PC-3 (cell line): ENCODE data around the gene HAO2. TPM values are rescaled to one million over a fixed set of nuclear protein-coding genes. Genes with fewer than 3 reads are reported as not detected.

Experiments
- ATAC-seq: fragments of 200-7000 bp; cut with Tn5 transposase; 2 replicates; pipeline ENCODE4 v1.9.1; 2020; ENCODE audit warnings: mild to moderate bottlenecking, moderate library complexity
- BruUV-seq: library from RNA; stranded (reverse); fragments of 400-500 nt; replicated peaks from 2 replicates; lab custom pipeline; 2021; lab: Mats Ljungman, UMichigan
- CTCF ChIA-PET: fragments of 300-600 bp; sonication (Branson Sonifier 250); formaldehyde crosslinking; loops from one replicate; lab custom pipeline; 2022; ENCODE audit warnings: antibody characterized with exemption; lab: Charles Lee
- POLR2A ChIA-PET: fragments of 300-600 bp; sonication (Branson Sonifier 250); formaldehyde crosslinking; loops from one replicate; lab custom pipeline; 2022; ENCODE audit warnings: antibody characterized with exemption; ENCODE audit not compliant: unreplicated experiment; lab: Charles Lee
- DNase-seq: peaks from one replicate; pipeline ENCODE4 v3.0.0-alpha.2; 2015
- H2AFZ ChIP-seq: fragments of 300-600 bp; sonication (generic); 2 replicates; pipeline ENCODE4 v1.6.0; 2016; ENCODE audit warnings: antibody characterized with exemption, low read length
- H3F3A ChIP-seq: fragments of 300-600 bp; sonication (generic); one replicate; pipeline ENCODE4 v1.6.0; 2017; ENCODE audit warnings: antibody characterized with exemption, low read length, control low read depth, mild to moderate bottlenecking; ENCODE audit not compliant: unreplicated experiment
- H3K27ac ChIP-seq: fragments of 300-600 bp; sonication (generic); 2 replicates; pipeline ENCODE4 v1.5.1; 2016; ENCODE audit warnings: mild to moderate bottlenecking, low read length
- H3K27me3 ChIP-seq: fragments of 300-600 bp; sonication (generic); 2 replicates; pipeline ENCODE4 v1.6.1; 2016; ENCODE audit warnings: low read length, mixed read lengths
- H3K36me3 ChIP-seq: fragments of 300-600 bp; sonication (generic); 2 replicates; pipeline ENCODE4 v1.6.1; 2016; ENCODE audit warnings: low read depth, mixed run types, low read length, mixed read lengths
- H3K4me1 ChIP-seq: fragments of 300-600 bp; sonication (generic); 2 replicates; pipeline ENCODE4 v1.5.1; 2016; ENCODE audit warnings: low read length; ENCODE audit not compliant: insufficient read depth
- H3K4me2 ChIP-seq: fragments of 300-600 bp; sonication (generic); 2 replicates; pipeline ENCODE4 v1.6.0; 2016; ENCODE audit warnings: low read length
- H3K4me3 ChIP-seq: fragments of 300-600 bp; sonication (generic); 2 replicates; pipeline ENCODE4 v1.5.1; 2016; ENCODE audit warnings: mild to moderate bottlenecking, low read length, mixed read lengths
- H3K79me2 ChIP-seq: fragments of 300-600 bp; sonication (generic); 2 replicates; pipeline ENCODE4 v1.6.1; 2017; ENCODE audit warnings: low read length, mixed read lengths
- H3K9ac ChIP-seq: fragments of 300-600 bp; sonication (generic); 2 replicates; pipeline ENCODE4 v1.6.0; 2016; ENCODE audit warnings: mild to moderate bottlenecking, low read length
- H3K9me2 ChIP-seq: fragments of 300-600 bp; sonication (generic); replicated peaks from 2 replicates; pipeline ENCODE4 v1.6.1; 2016; ENCODE audit warnings: mixed run types, low read length, mixed read lengths
- H3K9me3 ChIP-seq: fragments of 300-600 bp; sonication (generic); 2 replicates; pipeline ENCODE4 v1.6.1; 2016; ENCODE audit warnings: low read length, mixed read lengths
- H4K20me1 ChIP-seq: fragments of 300-600 bp; sonication (generic); 2 replicates; pipeline ENCODE4 v1.6.1; 2016; ENCODE audit warnings: low read length, mixed read lengths
- CTCF ChIP-seq: fragments of 300-600 bp; sonication (generic); conservative IDR thresholded peaks from 2 replicates; pipeline ENCODE4 v1.5.1; 2017; ENCODE audit warnings: antibody characterized with exemption, low read depth, mild to moderate bottlenecking, low read length
- EZH2 ChIP-seq: fragments of 300-600 bp; sonication (generic); IDR thresholded peaks from one replicate; pipeline ENCODE4 v1.6.1; 2017; ENCODE audit warnings: antibody characterized with exemption, mild to moderate bottlenecking, low read length; ENCODE audit not compliant: unreplicated experiment
- EZH2phosphoT487 ChIP-seq: fragments of 300-600 bp; sonication (generic); IDR thresholded peaks from 2 replicates; pipeline ENCODE4 v1.6.1; 2018; ENCODE audit warnings: mild to moderate bottlenecking, antibody characterized with exemption, low read length, borderline replicate concordance
- intact Hi-C: fragments of 100-400 bp; cut with micrococcal nuclease; formaldehyde crosslinking; loops from 2 replicates; pipeline ENCODE4 v1.9.0; 2023
- total RNA-seq: library from RNA; depleted of rRNA; stranded (reverse); fragments of >200 nt; gene quantifications from 2 replicates; pipeline ENCODE4 v1.2.3, GENCODE V29; 2014

HAO2 gene
- total RNA-seq, 1 experiment from 2014 or later, result not detected

- POLR2A ChIA-PET, result no interaction called here
- CTCF ChIA-PET, result no interaction called here
- no peak for ATAC-seq
Observed at GRCh38 chr1:119380304-119380703, 11.7 kb downstream of the HAO2 start.

GRCh38 chr1:119380983-119381662 lies 12.5 kb downstream of the HAO2 start:
- no peak overlapping the region for H2AFZ ChIP-seq
- no peak for TF ChIP-seq EZH2phosphoT487
- no peak for TF ChIP-seq CTCF
- TF ChIP-seq EZH2, result no peak
- intact Hi-C loops, result no loop called here
- no peak for ATAC-seq
- no peak overlapping the region for H3K9ac ChIP-seq
- H3K79me2 ChIP-seq, result no peaks in the 10 kb centered on the region
- H3K4me3 ChIP-seq, result no peak overlapping the region
- no peaks in the 10 kb centered on the region for H4K20me1 ChIP-seq
- H3K27me3 ChIP-seq, result 0 out of 2 replicates have a peak, but pooled peaks cover 5% of the 10 kb centered on the region
- POLR2A ChIA-PET, result no interaction called here
- DNase-seq, result no peak
- H3K4me2 ChIP-seq, result no peak overlapping the region
- H3K27ac ChIP-seq, result no peak overlapping the region
- no peaks in the 10 kb centered on the region for H3F3A ChIP-seq
- H3K9me3 ChIP-seq, result no peaks in the 10 kb centered on the region
- H3K9me2 ChIP-seq, result no peaks in the 10 kb centered on the region
- CTCF ChIA-PET, result no interaction called here
- H3K36me3 ChIP-seq, result no peaks in the 10 kb centered on the region
- H3K4me1 ChIP-seq, result no peaks in the 10 kb centered on the region
- no TSS peak for BruUV-seq

More at GRCh38 chr1:119380304-119380703, 11.7 kb downstream of the HAO2 start:
- Histone ChIP-seq H3K9me3 (no peaks in the 10 kb centered on the region), H3K4me3 (no peak overlapping the region), H3K4me2 (no peak overlapping the region), H3K36me3 (no peaks in the 10 kb centered on the region), H3K9me2 (no peaks in the 10 kb centered on the region), H3K27ac (no peak overlapping the region), H2AFZ (no peak overlapping the region), H3K27me3 (no peaks in the 10 kb centered on the region), H3K4me1 (no peaks in the 10 kb centered on the region), H3K79me2 (no peaks in the 10 kb centered on the region), H3F3A (no peaks in the 10 kb centered on the region), H4K20me1 (no peaks in the 10 kb centered on the region), H3K9ac (no peak overlapping the region)
- DNase-seq, result no peak
- no TSS peak for BruUV-seq
- no peak for TF ChIP-seq EZH2phosphoT487
- no peak for TF ChIP-seq CTCF
- no peak for TF ChIP-seq EZH2
- intact Hi-C loops, result no loop called here

- no peak for DNase-seq
- no peak for ATAC-seq
- no peaks in the 10 kb centered on the region for H3K36me3 ChIP-seq
- H3K4me1 ChIP-seq, result no peaks in the 10 kb centered on the region
- H3K27me3 ChIP-seq, result 0 out of 2 replicates have a peak, but pooled peaks cover 10% of the 10 kb centered on the region
- POLR2A ChIA-PET, result no interaction called here
- H3K9ac ChIP-seq, result no peak overlapping the region
- H3K79me2 ChIP-seq, result no peaks in the 10 kb centered on the region
- CTCF ChIA-PET, result no interaction called here
- no peak overlapping the region for H3K4me2 ChIP-seq
- TF ChIP-seq EZH2phosphoT487 (no peak), EZH2 (no peak), CTCF (no peak)
- no peaks in the 10 kb centered on the region for H3K9me2 ChIP-seq
- no TSS peak for BruUV-seq
- H2AFZ ChIP-seq, result no peak overlapping the region
- H3K27ac ChIP-seq, result no peak overlapping the region
- no peak overlapping the region for H3K4me3 ChIP-seq
- no peaks in the 10 kb centered on the region for H4K20me1 ChIP-seq
- H3F3A ChIP-seq, result no peaks in the 10 kb centered on the region
- no peaks in the 10 kb centered on the region for H3K9me3 ChIP-seq
- intact Hi-C loops, result no loop called here
Observed at GRCh38 chr1:119384591-119384990, 16.0 kb downstream of the HAO2 start.
